SJCRH30 (cell line): ENCODE results near the gene ACSM6. TPM values are rescaled to one million over a fixed set of nuclear protein-coding genes. Genes with fewer than 3 reads are reported as not detected.
A peak's percentile ranks its signal among the peaks of the same experiment; 100 is the strongest.

Source experiments
- DNase-seq, 2 experiments: peaks; one replicate each; pipeline ENCODE4 v3.0.0-alpha.2; 2015 to 2020
- H3K27ac ChIP-seq: fragments of 250-450 bp; sonication (Bioruptor Pico); 2 replicates; pipeline ENCODE4 v1.5.1; 2020; ENCODE audit warnings: mild to moderate bottlenecking, moderate library complexity
- H3K27me3 ChIP-seq: fragments of 250-450 bp; sonication (Bioruptor Pico); 2 replicates; pipeline ENCODE4 v1.5.1; 2020; ENCODE audit warnings: mild to moderate bottlenecking, moderate library complexity
- H3K36me3 ChIP-seq: fragments of 250-450 bp; sonication (Bioruptor Pico); 2 replicates; pipeline ENCODE4 v1.5.1; 2020; ENCODE audit warnings: mild to moderate bottlenecking, moderate library complexity
- H3K4me1 ChIP-seq: fragments of 250-450 bp; sonication (Bioruptor Pico); 2 replicates; pipeline ENCODE4 v1.5.1; 2020; ENCODE audit warnings: mild to moderate bottlenecking, moderate library complexity
- H3K4me3 ChIP-seq: fragments of 250-450 bp; sonication (Bioruptor Pico); 2 replicates; pipeline ENCODE4 v1.5.1; 2020; ENCODE audit warnings: mild to moderate bottlenecking, moderate library complexity
- H3K9me3 ChIP-seq: fragments of 250-450 bp; sonication (Bioruptor Pico); replicated peaks from 2 replicates; pipeline ENCODE4 v1.5.1; 2020; ENCODE audit warnings: mild to moderate bottlenecking, moderate library complexity
- total RNA-seq: library from RNA; depleted of rRNA; stranded (reverse); fragments of >200 nt; shearing (Covaris generic); gene quantifications from 2 replicates; pipeline ENCODE4 v1.2.3, GENCODE V29; 2014

The ACSM6 gene
- total RNA-seq, 1 experiment from 2014 or later: 0.08 TPM

DNA sequence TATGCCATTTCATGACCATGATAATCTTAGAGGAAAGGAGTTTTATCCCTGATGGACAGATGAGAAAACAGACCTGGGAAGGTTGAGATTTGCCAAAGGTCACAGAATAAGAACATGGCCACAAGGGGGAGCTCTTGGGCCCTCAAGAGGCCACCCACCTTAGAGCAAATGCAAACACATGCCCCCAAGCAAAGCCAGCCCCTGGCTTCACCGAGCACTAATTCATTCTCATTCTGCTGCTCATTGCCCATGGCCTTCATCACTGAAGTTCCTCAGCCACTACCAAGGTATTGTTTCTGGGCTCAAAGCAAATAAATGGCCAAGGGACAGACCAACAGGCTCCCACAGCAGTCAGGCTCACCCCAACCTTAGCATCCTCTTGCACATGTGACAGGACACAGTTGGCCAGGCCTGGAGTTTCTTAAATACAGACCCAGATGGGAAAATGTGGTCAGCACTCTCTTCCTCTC lies 52.6 kb downstream of the ACSM6 start:
- no peaks in the 10 kb centered on the region for H3K9me3 ChIP-seq
- no peaks in the 10 kb centered on the region; the same call in 1 of the 2 replicates for H3K4me1 ChIP-seq
- no peaks in the 10 kb centered on the region for H3K27me3 ChIP-seq
- H3K27ac ChIP-seq: no peak overlapping the region
- DNase-seq: peak; percentile 65 to 81
- no peaks in the 10 kb centered on the region for H3K36me3 ChIP-seq
- H3K4me3 ChIP-seq: no peak overlapping the region

DNA sequence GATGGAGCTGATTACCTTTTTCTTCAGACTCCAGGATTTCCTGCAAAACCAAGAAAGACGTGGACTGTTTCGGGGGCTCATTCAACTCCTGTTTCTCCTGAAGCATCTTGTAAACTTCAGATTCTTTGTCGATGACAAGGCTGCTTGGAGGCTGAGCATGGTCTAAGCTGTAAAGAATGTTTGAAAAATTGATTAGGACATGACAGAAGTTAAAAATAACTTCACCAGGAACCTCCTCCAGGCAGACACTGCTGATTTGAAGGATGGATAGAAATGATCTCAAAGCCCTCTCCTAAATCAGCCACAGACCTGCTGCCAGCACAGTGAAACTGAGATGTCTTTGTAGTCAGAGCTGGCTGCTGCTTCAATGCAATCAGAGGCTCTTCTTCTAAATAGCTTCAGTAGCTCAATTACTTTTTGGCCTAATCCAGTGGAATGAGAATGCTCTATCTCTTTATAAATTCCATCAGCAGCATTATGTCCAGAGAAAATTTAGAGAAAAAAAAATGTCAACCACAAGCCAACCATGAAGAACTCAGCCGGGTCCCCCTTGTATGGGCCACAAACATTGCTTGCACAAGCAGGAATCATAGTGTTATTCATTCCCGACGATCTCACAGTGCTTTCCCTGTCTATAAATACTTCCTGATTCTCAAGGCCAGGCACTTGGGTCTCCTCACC lies 53.3 kb downstream of the ACSM6 start:
- Histone ChIP-seq H3K4me3 (no peak overlapping the region), H3K9me3 (no peaks in the 10 kb centered on the region), H3K4me1 (no peaks in the 10 kb centered on the region; the same call in 1 of the 2 replicates), H3K36me3 (no peaks in the 10 kb centered on the region), H3K27ac (no peak overlapping the region), H3K27me3 (no peaks in the 10 kb centered on the region)
- no peak for DNase-seq

- no peaks in the 10 kb centered on the region; the same call in 1 of the 2 replicates for H3K4me1 ChIP-seq
- DNase-seq: no peak
- H3K9me3 ChIP-seq: no peaks in the 10 kb centered on the region
- H3K27ac ChIP-seq: no peak overlapping the region
- no peak overlapping the region for H3K4me3 ChIP-seq
- no peaks in the 10 kb centered on the region for H3K27me3 ChIP-seq
- no peaks in the 10 kb centered on the region for H3K36me3 ChIP-seq
These were observed 54.0 kb downstream of the ACSM6 start for GRCh38 chr10:95247881-95248583.

DNA sequence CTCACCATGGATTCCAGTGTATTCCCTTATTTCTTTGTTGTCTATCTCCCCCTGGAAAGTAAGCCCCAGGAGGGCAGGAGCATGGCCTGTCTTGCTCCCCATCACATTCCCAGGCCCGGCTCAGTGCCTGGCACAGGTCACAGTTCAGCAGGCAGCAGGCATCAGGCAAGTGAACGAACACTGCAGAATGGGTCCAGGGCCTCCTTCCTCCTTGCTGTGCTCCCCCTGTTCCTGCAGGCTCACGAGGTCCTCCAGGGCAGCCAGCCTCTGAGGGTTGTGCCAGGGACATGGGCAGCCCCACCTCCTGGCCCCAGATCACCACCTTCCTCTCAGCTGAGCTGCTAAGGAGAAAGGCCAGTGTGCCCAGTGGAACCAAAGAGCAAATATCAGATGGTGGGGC lies 55.0 kb downstream of the ACSM6 start:
- Histone ChIP-seq H3K4me3 (no peak overlapping the region), H3K27me3 (no peaks in the 10 kb centered on the region), H3K9me3 (no peaks in the 10 kb centered on the region), H3K27ac (no peak overlapping the region), H3K4me1 (no peaks in the 10 kb centered on the region; the same call in 1 of the 2 replicates), H3K36me3 (no peaks in the 10 kb centered on the region)
- no peak for DNase-seq

DNA sequence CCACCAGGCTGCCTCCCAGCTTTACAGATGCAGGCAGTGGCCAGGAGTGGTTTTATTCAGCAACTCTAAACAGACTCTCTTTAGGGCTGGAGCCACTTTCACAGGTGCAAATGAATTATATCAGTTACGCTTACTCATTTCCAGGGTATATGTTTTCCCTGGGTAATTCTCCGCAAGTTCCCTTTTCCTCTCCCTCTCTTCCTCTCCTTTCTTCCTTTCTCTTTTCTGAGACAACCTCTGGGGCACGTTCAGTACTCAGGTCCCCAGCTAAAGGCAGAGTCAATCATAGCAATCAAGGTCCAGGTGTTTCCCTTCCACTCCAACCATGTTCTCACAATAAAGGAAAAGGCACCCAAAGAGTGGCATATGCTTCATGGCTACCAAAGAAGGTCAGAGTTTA lies 55.4 kb downstream of the ACSM6 start:
- no peaks in the 10 kb centered on the region for H3K36me3 ChIP-seq
- no peaks in the 10 kb centered on the region; the same call in 1 of the 2 replicates for H3K4me1 ChIP-seq
- DNase-seq: no peak
- no peaks in the 10 kb centered on the region for H3K27me3 ChIP-seq
- H3K27ac ChIP-seq: no peak overlapping the region
- H3K9me3 ChIP-seq: no peaks in the 10 kb centered on the region
- H3K4me3 ChIP-seq: no peak overlapping the region

DNA sequence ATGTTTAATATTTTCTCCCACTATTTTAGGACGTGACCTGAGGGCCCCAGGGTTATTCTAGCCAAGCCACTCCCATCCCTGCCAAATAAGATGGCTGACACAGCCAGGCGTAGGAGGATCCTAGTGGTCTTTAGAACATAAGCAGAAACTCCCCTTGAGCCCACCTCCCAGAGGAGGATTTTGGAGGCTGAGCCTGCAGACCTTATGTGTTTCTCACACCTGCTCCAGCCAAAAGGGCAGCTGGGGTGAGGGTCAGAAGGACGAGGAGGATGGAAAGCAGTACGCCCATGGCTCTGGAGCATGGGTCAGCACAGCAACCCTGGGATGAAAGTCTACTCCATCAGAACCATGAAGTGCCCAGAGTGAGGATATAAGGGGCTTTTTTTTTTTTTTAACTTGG lies 56.8 kb downstream of the ACSM6 start:
- Histone ChIP-seq H3K4me1 (no peaks in the 10 kb centered on the region; the same call in 1 of the 2 replicates), H3K4me3 (no peak overlapping the region), H3K27me3 (no peaks in the 10 kb centered on the region), H3K9me3 (no peaks in the 10 kb centered on the region), H3K36me3 (no peaks in the 10 kb centered on the region), H3K27ac (no peak overlapping the region)
- DNase-seq: no peak

- H3K27me3 ChIP-seq: no peaks in the 10 kb centered on the region
- no peaks in the 10 kb centered on the region for H3K36me3 ChIP-seq
- H3K4me3 ChIP-seq: no peak overlapping the region
- DNase-seq: no peak
- no peaks in the 10 kb centered on the region for H3K4me1 ChIP-seq
- no peak overlapping the region for H3K27ac ChIP-seq
- H3K9me3 ChIP-seq: no peaks in the 10 kb centered on the region
These were observed 59.0 kb downstream of the ACSM6 start for GRCh38 chr10:95253007-95253406.

DNA sequence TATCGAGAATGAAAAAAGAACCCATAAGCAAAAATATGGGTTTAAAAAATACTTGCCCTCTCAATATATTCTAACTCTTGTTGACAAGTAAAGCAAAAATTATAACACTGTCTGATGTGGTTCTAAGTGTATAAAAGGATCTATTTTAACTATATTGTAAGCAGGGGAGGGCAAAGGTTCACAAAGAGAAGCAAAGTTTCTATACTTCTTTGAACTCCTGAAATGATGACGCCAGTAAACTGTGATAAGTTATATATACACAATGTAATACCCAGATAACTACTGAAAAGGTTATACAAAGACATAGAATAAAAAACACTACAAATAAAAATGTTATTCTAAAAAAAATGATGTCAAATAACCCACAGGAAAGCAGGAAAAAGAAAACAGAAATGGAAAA lies 59.6 kb downstream of the ACSM6 start:
- H3K27ac ChIP-seq: no peak overlapping the region
- no peak overlapping the region for H3K4me3 ChIP-seq
- no peaks in the 10 kb centered on the region for H3K4me1 ChIP-seq
- H3K36me3 ChIP-seq: no peaks in the 10 kb centered on the region
- no peaks in the 10 kb centered on the region for H3K27me3 ChIP-seq
- no peak for DNase-seq
- no peaks in the 10 kb centered on the region for H3K9me3 ChIP-seq

GRCh38 chr10:95254629-95255028 lies 60.6 kb downstream of the ACSM6 start:
- Histone ChIP-seq H3K4me3 (no peak overlapping the region), H3K27me3 (no peaks in the 10 kb centered on the region), H3K36me3 (no peaks in the 10 kb centered on the region), H3K9me3 (no peaks in the 10 kb centered on the region), H3K27ac (no peak overlapping the region), H3K4me1 (no peaks in the 10 kb centered on the region)
- DNase-seq: no peak

GRCh38 chr10:95256268-95256667 lies 62.2 kb downstream of the ACSM6 start:
- no peak for DNase-seq
- H3K27me3 ChIP-seq: no peaks in the 10 kb centered on the region
- H3K4me1 ChIP-seq: peaks cover 12% of the 10 kb centered on the region
- H3K9me3 ChIP-seq: no peaks in the 10 kb centered on the region
- H3K27ac ChIP-seq: no peak overlapping the region
- no peak overlapping the region for H3K4me3 ChIP-seq
- H3K36me3 ChIP-seq: no peaks in the 10 kb centered on the region

DNA sequence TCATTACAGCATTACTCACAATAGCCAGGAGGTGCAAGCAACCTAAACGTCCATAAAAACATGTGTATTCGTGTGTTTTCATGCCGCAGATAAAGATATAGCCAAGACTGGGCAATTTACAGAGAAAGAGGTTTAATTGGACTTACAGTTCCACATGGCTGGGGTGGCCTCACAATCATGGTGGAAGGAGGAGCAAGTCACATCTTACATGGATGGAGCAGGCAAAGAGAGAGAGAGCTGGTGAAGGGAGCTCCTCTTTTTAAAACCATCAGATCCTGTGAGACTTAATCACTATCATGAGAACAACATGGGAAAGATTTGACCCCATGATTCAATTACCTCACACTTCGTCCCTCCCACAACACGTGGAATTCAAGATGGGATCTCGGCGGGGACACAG lies 63.8 kb downstream of the ACSM6 start:
- no peak overlapping the region for H3K4me3 ChIP-seq
- H3K36me3 ChIP-seq: no peaks in the 10 kb centered on the region
- no peak for DNase-seq

GRCh38 chr10:95260397-95260881 lies 66.4 kb downstream of the ACSM6 start:
- H3K4me1 ChIP-seq: peaks cover 13% of the 10 kb centered on the region
- DNase-seq: peak; percentile 65 to 66
- no peaks in the 10 kb centered on the region for H3K27me3 ChIP-seq
- no peaks in the 10 kb centered on the region for H3K9me3 ChIP-seq
- H3K27ac ChIP-seq: peak overlapping the region; percentile 74
- H3K36me3 ChIP-seq: no peaks in the 10 kb centered on the region
- no peak overlapping the region for H3K4me3 ChIP-seq

More for the DNA sequence above, 63.8 kb downstream of the ACSM6 start:
- Histone ChIP-seq H3K9me3 (no peaks in the 10 kb centered on the region), H3K27ac (no peak overlapping the region), H3K27me3 (no peaks in the 10 kb centered on the region), H3K4me1 (peaks cover 13% of the 10 kb centered on the region)

GRCh38 chr10:95260909-95261552 lies 67.0 kb downstream of the ACSM6 start:
- Histone ChIP-seq H3K9me3 (no peaks in the 10 kb centered on the region), H3K27me3 (no peaks in the 10 kb centered on the region), H3K4me1 (peaks cover 13% of the 10 kb centered on the region), H3K4me3 (no peak overlapping the region), H3K27ac (peak overlapping the region; percentile 74), H3K36me3 (no peaks in the 10 kb centered on the region)
- DNase-seq: no peak

GRCh38 chr10:95261926-95262325 lies 67.9 kb downstream of the ACSM6 start:
- no peak overlapping the region for H3K4me3 ChIP-seq
- no peak for DNase-seq
- no peak overlapping the region for H3K27ac ChIP-seq
- H3K27me3 ChIP-seq: no peaks in the 10 kb centered on the region
- H3K4me1 ChIP-seq: peaks cover 19% of the 10 kb centered on the region
- no peaks in the 10 kb centered on the region for H3K9me3 ChIP-seq
- no peaks in the 10 kb centered on the region for H3K36me3 ChIP-seq
